Activated CD4-positive, alpha-beta T cell treated with anti-CD3 and anti-CD28 coated beads for 48 hours (primary cell): ENCODE data around the gene BLZF1.
"Not testable (repeated sequence)": the region's sequence is repeated elsewhere in the genome, so short reads cannot be mapped to it uniquely, and the experiment has no call there.

Experiments used
- DNase-seq: peaks from one replicate; pipeline ENCODE4 v3.0.0-alpha.2; 2020

BLZF1 gene

DNA sequence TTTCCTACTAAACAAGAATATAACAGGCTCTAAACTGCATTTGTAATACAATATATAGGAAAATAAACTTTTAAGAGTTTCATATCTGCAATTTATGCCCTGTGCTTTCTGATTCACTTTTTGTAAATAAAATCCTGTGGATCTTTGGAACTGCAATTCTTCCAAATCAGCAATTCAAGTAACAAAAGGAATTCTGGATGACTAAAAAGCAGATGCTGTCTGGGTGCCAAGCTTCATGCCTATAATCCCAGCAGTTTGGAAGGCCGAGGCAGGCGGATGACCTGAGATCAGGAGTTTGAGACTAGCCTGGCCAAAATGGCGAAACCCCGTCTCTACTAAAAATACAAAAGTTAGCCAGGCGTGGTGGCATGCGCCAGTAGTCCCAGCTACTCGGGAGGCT lies 6.7 kb upstream of the BLZF1 start:
- no peak for DNase-seq

DNA sequence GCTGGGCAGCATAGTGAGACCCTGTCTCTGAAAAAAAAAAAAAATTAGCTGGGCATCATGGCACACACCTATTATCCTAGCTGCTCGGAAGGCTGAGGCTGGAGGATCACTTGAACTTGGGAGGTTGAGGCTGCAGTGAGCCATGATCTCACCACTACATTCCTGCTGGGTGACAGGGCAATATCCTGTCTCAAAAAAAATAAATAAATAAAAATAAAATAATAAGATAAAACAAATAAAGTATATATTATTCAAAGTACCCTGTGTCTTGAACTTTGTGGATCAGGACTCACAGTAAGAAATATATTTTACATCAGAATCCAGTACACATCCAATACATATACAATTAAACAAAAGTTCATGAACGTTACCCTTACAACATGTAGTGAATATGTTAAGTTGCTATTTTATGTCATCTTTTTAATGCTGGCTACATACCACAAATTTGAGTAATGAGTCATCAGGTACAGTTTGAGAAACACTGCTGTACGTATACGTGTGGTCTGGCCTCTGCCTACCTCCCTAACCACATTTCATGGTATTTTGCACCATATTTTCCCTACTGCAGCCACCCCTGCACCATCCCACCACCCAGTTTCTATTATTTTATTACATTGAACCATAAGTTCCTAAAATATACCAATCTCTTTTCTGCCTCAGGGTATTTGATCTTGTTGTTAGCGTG lies 4.8 kb upstream of the BLZF1 start:
- DNase-seq: peak; percentile 32

DNA sequence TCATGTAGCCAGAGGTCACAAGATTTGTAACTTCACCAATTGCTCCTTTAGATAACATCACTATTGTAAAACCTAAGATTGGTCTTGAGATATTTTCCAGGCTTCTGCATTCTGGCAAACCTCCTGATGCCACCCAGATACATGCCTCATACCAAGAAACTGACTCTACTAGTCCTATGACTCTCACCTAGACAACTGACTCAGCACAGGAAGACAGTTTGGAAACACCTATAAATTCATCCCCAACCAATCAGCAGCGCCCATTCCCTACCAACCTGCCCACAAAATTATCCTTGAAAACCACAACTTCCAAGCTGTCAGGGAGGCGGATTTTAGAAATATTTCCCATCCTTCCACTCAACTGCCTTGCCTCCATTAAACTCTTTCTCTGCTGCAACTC lies 3.0 kb upstream of the BLZF1 start:
- DNase-seq: peak; percentile 25

GRCh38 chr1:169367096-169367685 lies 804 bp upstream of the BLZF1 start:
- DNase-seq: no peak

DNA sequence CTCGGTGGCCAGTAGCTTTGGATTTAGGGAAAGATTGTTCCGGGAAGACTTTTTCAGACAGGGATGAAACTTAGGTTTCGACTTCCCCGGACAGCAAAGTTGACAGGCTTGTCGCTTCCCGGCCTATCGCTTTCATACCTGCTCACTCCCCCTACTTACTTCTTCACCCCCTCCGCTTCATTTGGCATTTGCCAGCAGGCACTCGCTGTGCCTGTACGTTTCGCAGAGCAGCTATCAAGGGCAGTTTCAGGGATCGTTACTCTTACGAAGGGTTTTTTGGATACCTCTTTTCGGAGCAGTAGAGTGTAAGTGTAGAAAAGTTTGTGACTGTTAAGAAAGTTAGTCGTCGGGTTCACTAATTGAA lies 393 bp downstream of the BLZF1 start:
- peak; percentile 41 for DNase-seq

DNA sequence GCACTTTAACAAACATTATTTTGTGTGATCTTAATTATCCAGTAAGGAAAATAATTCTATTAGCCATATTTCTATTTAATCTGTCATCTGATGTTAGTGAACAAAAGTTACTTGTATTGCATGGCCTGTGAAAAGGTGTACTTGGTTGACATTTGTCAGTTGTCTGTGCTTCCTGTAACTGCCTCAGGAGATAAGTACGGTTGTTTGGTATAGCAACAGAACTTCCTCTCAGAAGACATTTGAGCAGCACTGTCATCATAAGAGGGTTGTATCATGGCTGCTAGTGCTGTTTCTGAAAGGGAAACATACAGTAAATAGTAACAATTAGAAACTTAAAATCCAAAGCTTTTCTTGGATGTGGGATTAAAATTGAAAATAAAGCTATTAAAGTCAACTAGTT lies 3.4 kb downstream of the BLZF1 start:
- no peak for DNase-seq

DNA sequence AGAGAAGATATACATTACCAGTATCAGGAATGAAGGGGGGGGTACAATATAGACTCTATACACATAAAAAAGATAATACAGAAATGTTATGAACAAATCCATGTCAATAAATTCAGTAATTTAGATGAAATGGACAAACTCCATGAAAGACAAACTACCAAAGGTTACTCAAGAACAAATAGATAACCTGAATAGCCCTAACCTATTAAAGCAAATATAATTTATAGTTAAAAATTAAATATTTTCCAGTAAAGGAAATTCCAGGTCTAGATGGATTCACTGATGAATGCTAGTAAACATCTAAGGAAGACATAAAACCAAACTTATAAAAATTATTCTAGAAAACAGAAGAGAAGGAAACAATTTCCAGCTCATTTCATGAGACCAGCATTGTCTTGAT lies 13.2 kb downstream of the BLZF1 start:
- no peak for DNase-seq

GRCh38 chr1:169383449-169383848 lies 15.5 kb downstream of the BLZF1 start:
- DNase-seq: no peak

- no peak for DNase-seq
Observed at GRCh38 chr1:169387399-169387798, 19.4 kb downstream of the BLZF1 start.

DNA sequence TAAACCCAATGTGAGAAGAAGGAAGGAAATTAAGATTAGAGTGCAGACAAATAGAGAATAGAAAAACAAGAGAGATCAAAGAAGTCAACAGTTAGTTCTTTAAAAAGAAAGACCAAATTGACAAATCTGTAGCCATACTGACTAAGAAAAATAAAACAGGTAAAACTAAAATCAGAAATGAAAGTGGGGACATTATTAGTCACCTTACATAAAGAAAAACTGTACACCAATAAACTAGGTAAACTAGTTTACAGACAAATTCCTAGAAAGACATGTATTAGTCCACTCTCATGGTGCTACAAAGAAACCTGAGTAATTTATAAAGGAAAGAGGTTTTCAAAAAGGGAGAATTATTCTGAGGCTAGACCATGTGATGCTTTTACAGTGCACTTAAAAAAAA lies 22.3 kb downstream of the BLZF1 start:
- no peak for DNase-seq

DNA sequence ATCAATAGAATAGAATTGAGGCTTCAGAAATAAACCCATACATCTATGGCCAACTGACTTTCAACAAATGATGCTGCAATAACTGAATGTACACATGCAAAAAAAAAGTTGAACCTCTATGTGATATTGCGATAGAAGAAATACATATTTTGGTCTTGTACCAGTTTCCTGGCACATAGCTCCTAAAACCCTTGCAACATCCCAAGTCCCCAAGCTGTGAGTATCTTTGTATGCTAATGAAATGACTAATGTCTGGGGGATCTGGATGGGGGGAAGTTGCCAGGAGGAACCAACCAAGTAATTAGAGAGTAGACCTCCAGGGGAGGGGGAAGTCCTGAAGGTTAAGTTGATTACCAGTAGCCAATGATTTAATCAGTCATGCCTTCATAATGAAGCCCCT lies 24.4 kb downstream of the BLZF1 start:
- no peak for DNase-seq

- DNase-seq: no peak
Observed at GRCh38 chr1:169395955-169396354, 28.0 kb downstream of the BLZF1 start.

GRCh38 chr1:169402578-169402977 lies 34.6 kb downstream of the BLZF1 start:
- DNase-seq: not testable (repeated sequence)

- not testable (repeated sequence) for DNase-seq
Observed at GRCh38 chr1:169408340-169408739, 40.3 kb downstream of the BLZF1 start.

DNA sequence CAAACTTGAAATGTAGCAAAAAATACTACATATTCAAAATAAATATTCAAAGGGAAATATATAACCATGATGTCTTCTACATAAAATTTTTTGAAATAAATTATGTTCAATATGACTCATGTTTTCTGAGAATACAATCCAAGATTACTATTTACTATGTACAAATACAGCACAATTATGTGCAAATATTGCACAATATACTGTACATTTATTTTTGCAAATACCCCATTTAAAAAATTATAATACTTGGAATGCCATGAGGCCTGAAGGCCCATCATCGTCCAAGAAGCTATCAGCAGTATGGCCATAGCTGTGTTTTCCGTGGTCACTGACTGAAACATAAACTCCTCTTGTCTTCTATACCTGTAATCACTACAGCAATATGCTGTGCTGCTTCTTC lies 47.0 kb downstream of the BLZF1 start:
- no peak for DNase-seq

DNA sequence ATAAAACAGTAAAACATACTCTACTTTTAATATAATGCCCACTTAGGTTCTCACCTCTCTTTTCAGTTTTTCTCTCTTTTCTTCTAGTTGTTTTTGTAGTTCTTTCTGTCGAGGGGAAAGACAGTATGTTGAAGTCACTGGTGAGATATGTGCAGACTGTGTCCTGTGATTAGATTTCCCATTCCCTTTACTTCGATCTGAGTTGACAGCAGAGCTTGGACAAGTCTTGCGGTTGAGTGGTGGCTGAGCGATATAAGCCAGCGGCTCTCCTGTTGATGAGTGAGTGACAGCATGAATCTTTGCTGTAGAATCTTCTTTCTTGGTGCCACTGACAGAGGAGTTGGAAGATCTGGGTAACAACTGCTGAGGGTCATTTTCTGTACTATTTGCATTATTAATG lies 53.3 kb downstream of the BLZF1 start:
- no peak for DNase-seq

DNA sequence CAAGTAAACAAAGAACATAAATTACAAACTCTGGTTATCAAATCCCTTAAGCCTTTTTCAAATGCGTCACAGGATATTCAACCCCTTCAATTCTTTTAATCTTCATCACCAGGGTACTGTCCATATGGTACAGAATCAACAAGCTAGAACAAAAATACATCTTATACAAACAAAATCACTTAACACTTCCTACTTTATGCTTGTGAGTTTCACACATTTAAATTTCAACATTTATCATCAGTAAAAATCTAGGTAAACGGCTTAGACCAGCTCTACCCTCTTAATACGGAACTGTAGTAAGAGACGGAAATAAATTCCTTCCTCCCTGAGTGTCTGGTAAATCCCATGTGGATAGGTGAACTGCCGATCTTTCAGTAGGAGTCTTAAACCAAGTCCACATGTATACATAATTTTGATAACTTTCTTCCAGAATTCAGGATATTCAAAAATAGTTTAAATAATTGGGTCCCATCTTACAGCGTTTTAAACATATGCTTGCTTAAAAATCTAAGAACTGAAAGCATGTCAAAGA lies 58.2 kb downstream of the BLZF1 start:
- no peak for DNase-seq

DNA sequence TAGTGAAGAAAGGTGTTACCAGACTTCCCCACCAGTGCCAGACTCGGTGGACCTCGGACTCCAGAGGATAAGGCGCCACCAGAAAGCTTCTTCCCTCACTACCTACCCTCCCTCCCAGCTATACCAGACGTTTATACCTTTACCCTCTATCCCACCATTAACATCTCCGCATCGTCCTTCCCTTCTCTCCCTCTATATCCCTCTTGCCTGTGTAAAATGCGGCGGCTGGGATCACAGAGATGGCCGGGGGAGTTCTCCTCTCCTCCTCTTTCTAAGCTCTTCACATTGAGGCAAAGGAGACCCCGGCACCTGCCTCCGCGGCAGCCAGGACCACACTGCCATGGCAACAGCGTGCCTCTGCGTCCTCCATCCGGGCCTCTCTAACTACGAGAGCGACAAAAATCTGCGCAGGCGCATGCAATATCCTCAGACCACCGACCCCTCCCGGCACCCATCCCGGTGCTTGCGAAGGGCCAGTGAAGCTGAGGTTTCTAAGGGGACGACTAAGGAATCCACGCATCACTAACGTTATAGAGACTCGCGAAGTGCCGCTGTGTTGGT lies 59.2 kb downstream of the BLZF1 start, which contains the start of gene CCDC181:
Gene CCDC181, minus strand, starts transcription at position 394 of the 561 bp plus-strand sequence. CDS start 2,547 bp downstream, outside the sequence.
- DNase-seq: peak; percentile 70
